ENCODE results near the gene PTPN11.

The PTPN11 gene

DNA sequence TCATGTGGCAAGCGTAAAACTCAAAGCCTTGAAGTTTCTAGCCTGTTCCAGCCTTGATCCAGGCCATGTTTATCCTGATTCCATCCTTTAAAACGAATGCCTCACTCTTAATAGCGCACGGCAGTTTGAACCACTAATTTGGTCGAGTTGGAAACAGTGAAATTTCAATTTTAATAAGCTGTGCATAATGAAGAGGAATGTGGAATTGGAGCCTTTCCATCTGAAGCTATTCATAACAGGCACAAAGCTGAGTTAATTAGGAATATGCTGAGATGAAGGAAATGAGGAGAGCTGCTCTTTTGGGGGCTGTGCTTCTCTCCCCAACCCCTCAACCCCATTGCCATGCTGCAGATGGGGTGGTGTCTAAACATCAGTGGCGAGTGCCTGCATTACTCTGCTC lies 70.7 kb downstream of the PTPN11 start:
- Histone ChIP-seq H3K9me2 (replicated peaks; ENCODE audit: low read depth, low read length) (no peaks in the 10 kb centered on the region), H3K4me3 (ENCODE audit: low read length, poor library complexity, severe bottlenecking) (no peak overlapping the region), H4K20me1 (ENCODE audit: insufficient read depth, low read length, poor library complexity, severe bottlenecking) (no peaks in the 10 kb centered on the region), H3K79me2 (ENCODE audit: insufficient read depth, low read length) (no peaks in the 10 kb centered on the region), H2AFZ (ENCODE audit: low read length) (no peak overlapping the region), H3K4me2 (ENCODE audit: low read depth, low read length, poor library complexity, severe bottlenecking) (no peak overlapping the region), H3K4me1 (ENCODE audit: insufficient read depth, low read length, poor library complexity, severe bottlenecking) (no peaks in the 10 kb centered on the region), H3K9me3 (ENCODE audit: insufficient read depth, low read depth, low read length) (no peaks in the 10 kb centered on the region), H3K36me3 (ENCODE audit: insufficient read depth, low read length) (peaks cover 82% of the 10 kb centered on the region; the same call in 1 of the 2 replicates), H3F3A (ENCODE audit: low read depth) (no peaks in the 10 kb centered on the region), H3K9ac (ENCODE audit: low read depth, low read length, poor library complexity, severe bottlenecking) (no peak overlapping the region), H3K27me3 (ENCODE audit: insufficient read depth, low read length, poor library complexity, severe bottlenecking) (no peaks in the 10 kb centered on the region)
- TF ChIP-seq CTCF (conservative IDR thresholded peaks at IDR 0.05; ENCODE audit: low read length) (no peak), EZH2phosphoT487 (IDR thresholded peaks at IDR 0.05; ENCODE audit: borderline replicate concordance) (no peak)

DNA sequence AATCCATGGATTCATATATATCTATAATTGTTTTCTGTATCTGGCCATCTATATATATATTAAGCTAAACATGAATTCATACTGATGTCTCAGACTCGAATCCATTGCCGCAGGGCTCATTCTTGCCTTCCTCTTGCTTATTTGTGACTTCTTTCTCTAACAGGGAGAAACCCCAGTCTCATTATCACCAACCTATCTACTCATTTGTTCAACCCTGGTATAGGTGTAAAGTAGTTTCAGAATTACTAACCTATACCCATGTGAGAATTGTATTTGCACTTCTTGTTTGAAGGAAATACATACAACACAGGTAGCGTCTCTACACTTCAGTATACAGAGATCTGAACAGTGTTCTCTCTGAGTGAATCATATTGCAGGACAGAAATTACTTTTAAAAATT lies 77.7 kb downstream of the PTPN11 start:
- Histone ChIP-seq H3K9ac (ENCODE audit: low read depth, low read length, poor library complexity, severe bottlenecking) (no peak overlapping the region), H3K9me2 (replicated peaks; ENCODE audit: low read depth, low read length) (no peaks in the 10 kb centered on the region), H3K4me3 (ENCODE audit: low read length, poor library complexity, severe bottlenecking) (no peak overlapping the region), H3K4me2 (ENCODE audit: low read depth, low read length, poor library complexity, severe bottlenecking) (no peak overlapping the region), H4K20me1 (ENCODE audit: insufficient read depth, low read length, poor library complexity, severe bottlenecking) (no peaks in the 10 kb centered on the region), H3K79me2 (ENCODE audit: insufficient read depth, low read length) (no peaks in the 10 kb centered on the region), H3K36me3 (ENCODE audit: insufficient read depth, low read length) (peaks cover 57% of the 10 kb centered on the region; the same call in 1 of the 2 replicates), H3K27me3 (ENCODE audit: insufficient read depth, low read length, poor library complexity, severe bottlenecking) (no peaks in the 10 kb centered on the region), H3K9me3 (ENCODE audit: insufficient read depth, low read depth, low read length) (no peaks in the 10 kb centered on the region), H3K4me1 (ENCODE audit: insufficient read depth, low read length, poor library complexity, severe bottlenecking) (no peaks in the 10 kb centered on the region), H3F3A (ENCODE audit: low read depth) (no peaks in the 10 kb centered on the region), H2AFZ (ENCODE audit: low read length) (no peak overlapping the region)
- TF ChIP-seq EZH2phosphoT487 (IDR thresholded peaks at IDR 0.05; ENCODE audit: borderline replicate concordance) = no peak
- no peak for TF ChIP-seq CTCF (conservative IDR thresholded peaks at IDR 0.05; ENCODE audit: low read length)

GRCh38 chr12:112498580-112498979 lies 79.8 kb downstream of the PTPN11 start:
- Histone ChIP-seq H3K36me3 (ENCODE audit: insufficient read depth, low read length) (peaks cover 59% of the 10 kb centered on the region; the same call in 1 of the 2 replicates), H3K4me2 (ENCODE audit: low read depth, low read length, poor library complexity, severe bottlenecking) (no peak overlapping the region), H4K20me1 (ENCODE audit: insufficient read depth, low read length, poor library complexity, severe bottlenecking) (no peaks in the 10 kb centered on the region), H3K9me2 (replicated peaks; ENCODE audit: low read depth, low read length) (no peaks in the 10 kb centered on the region), H2AFZ (ENCODE audit: low read length) (no peak overlapping the region), H3K79me2 (ENCODE audit: insufficient read depth, low read length) (no peaks in the 10 kb centered on the region), H3K4me1 (ENCODE audit: insufficient read depth, low read length, poor library complexity, severe bottlenecking) (no peaks in the 10 kb centered on the region), H3K9ac (ENCODE audit: low read depth, low read length, poor library complexity, severe bottlenecking) (no peak overlapping the region), H3K4me3 (ENCODE audit: low read length, poor library complexity, severe bottlenecking) (no peak overlapping the region), H3F3A (ENCODE audit: low read depth) (no peaks in the 10 kb centered on the region), H3K27me3 (ENCODE audit: insufficient read depth, low read length, poor library complexity, severe bottlenecking) (no peaks in the 10 kb centered on the region), H3K9me3 (ENCODE audit: insufficient read depth, low read depth, low read length) (no peaks in the 10 kb centered on the region)
- no peak for TF ChIP-seq CTCF (conservative IDR thresholded peaks at IDR 0.05; ENCODE audit: low read length)
- TF ChIP-seq EZH2phosphoT487 (IDR thresholded peaks at IDR 0.05; ENCODE audit: borderline replicate concordance) = no peak
